Astrocyte (in vitro differentiated cells and primary cell): ENCODE results near the gene BEND5. TPM values are rescaled to one million over a fixed set of nuclear protein-coding genes. Genes with fewer than 3 reads are reported as not detected.

Source experiments
- DNase-seq: peaks from one replicate; pipeline ENCODE4 v3.0.0-alpha.2; 2010; ENCODE audit warnings: low read depth
- FAIRE-seq: peaks from 2 replicates; lab custom pipeline; 2011; peaks lifted over from hg19 to GRCh38; lab: Jason Lieb, UNC
- H2AFZ ChIP-seq: 2 replicates; pipeline ENCODE4 v1.6.0; 2012; ENCODE audit warnings: low read depth, low read length, inconsistent platforms
- H3K27ac ChIP-seq: 2 replicates; pipeline ENCODE4 v1.5.1; 2011; ENCODE audit warnings: low read depth, low read length, inconsistent platforms
- H3K27me3 ChIP-seq: 2 replicates; pipeline ENCODE4 v1.6.0; 2011; ENCODE audit warnings: low read length, inconsistent platforms; ENCODE audit not compliant: insufficient read depth
- H3K36me3 ChIP-seq: 2 replicates; pipeline ENCODE4 v1.5.1; 2011; ENCODE audit warnings: low read length, inconsistent platforms; ENCODE audit not compliant: insufficient read depth
- H3K4me1 ChIP-seq: 2 replicates; pipeline ENCODE4 v1.5.1; 2011; ENCODE audit warnings: low read length, inconsistent platforms; ENCODE audit not compliant: insufficient read depth
- H3K4me2 ChIP-seq: 2 replicates; pipeline ENCODE4 v1.6.0; 2012; ENCODE audit warnings: low read length, inconsistent platforms
- H3K4me3 ChIP-seq: 2 replicates; pipeline ENCODE4 v1.5.1; 2011; ENCODE audit warnings: low read depth, mild to moderate bottlenecking, low read length, inconsistent platforms; ENCODE audit not compliant: insufficient read depth
- H3K79me2 ChIP-seq: 2 replicates; pipeline ENCODE4 v1.6.0; 2012; ENCODE audit warnings: mild to moderate bottlenecking, low read length, inconsistent platforms; ENCODE audit not compliant: insufficient read depth
- H3K9ac ChIP-seq: 2 replicates; pipeline ENCODE4 v1.6.0; 2012; ENCODE audit warnings: mild to moderate bottlenecking, low read length, inconsistent platforms
- H3K9me3 ChIP-seq: 2 replicates; pipeline ENCODE4 v1.5.1; 2012; ENCODE audit warnings: low read depth, mild to moderate bottlenecking, low read length, inconsistent platforms; ENCODE audit not compliant: insufficient read depth
- H4K20me1 ChIP-seq: 2 replicates; pipeline ENCODE4 v1.6.0; 2012; ENCODE audit warnings: low read length, inconsistent platforms; ENCODE audit not compliant: insufficient read depth
- H3K27ac Mint-ChIP-seq: one replicate; pipeline ENCODE4 v1.8.0; 2021; ENCODE audit warnings: mild to moderate bottlenecking, mixed read lengths; ENCODE audit not compliant: unreplicated experiment
- H3K27me3 Mint-ChIP-seq: one replicate; pipeline ENCODE4 v1.8.0; 2021; ENCODE audit warnings: low read depth, mixed read lengths; ENCODE audit not compliant: unreplicated experiment
- H3K36me3 Mint-ChIP-seq: one replicate; pipeline ENCODE4 v1.8.0; 2021; ENCODE audit warnings: low read depth, mixed read lengths; ENCODE audit not compliant: unreplicated experiment
- H3K4me1 Mint-ChIP-seq: one replicate; pipeline ENCODE4 v1.8.0; 2021; ENCODE audit warnings: low read depth, mixed read lengths; ENCODE audit not compliant: unreplicated experiment
- H3K4me3 Mint-ChIP-seq: one replicate; pipeline ENCODE4 v1.8.0; 2021; ENCODE audit warnings: mild to moderate bottlenecking, moderate library complexity, mixed read lengths; ENCODE audit not compliant: unreplicated experiment
- H3K9me3 Mint-ChIP-seq: one replicate; pipeline ENCODE4 v1.8.0; 2021; ENCODE audit warnings: mild to moderate bottlenecking, mixed read lengths; ENCODE audit not compliant: unreplicated experiment
- CTCF ChIP-seq: IDR thresholded peaks from 2 replicates; pipeline ENCODE4 v1.5.1; 2011; ENCODE audit warnings: low read depth, mild to moderate bottlenecking, inconsistent platforms, low read length, moderate library complexity; ENCODE audit not compliant: insufficient read depth
- EZH2 ChIP-seq: IDR thresholded peaks from 2 replicates; pipeline ENCODE4 v1.6.1; 2012; ENCODE audit warnings: mild to moderate bottlenecking, low read length, inconsistent platforms; ENCODE audit not compliant: insufficient read depth
- total RNA-seq: library from RNA; stranded (reverse); gene quantifications from 2 replicates; pipeline ENCODE4 v1.2.1, GENCODE V29; 2021

BEND5 gene
- total RNA-seq, 1 donor from 2014 or later = 1.4 TPM

GRCh38 chr1:48726139-48726538, 50.6 kb downstream of the BEND5 start:
- Histone ChIP-seq H3K4me2 (no peak overlapping the region), H3K27me3 (no peaks in the 10 kb centered on the region), H3K27ac (no peak overlapping the region), H3K79me2 (no peaks in the 10 kb centered on the region), H3K4me3 (no peak overlapping the region), H3K4me1 (no peaks in the 10 kb centered on the region), H4K20me1 (no peaks in the 10 kb centered on the region), H3K9ac (no peak overlapping the region), H2AFZ (no peak overlapping the region), H3K9me3 (no peaks in the 10 kb centered on the region), H3K36me3 (no peaks in the 10 kb centered on the region)
- H3K27ac Mint-ChIP-seq = no peak overlapping the region
- no peak overlapping the region for H3K4me3 Mint-ChIP-seq
- no peaks in the 10 kb centered on the region for H3K4me1 Mint-ChIP-seq
- TF ChIP-seq EZH2 (no peak), CTCF (no peak)
- DNase-seq = no peak
- H3K36me3 Mint-ChIP-seq = no peaks in the 10 kb centered on the region
- peaks cover 2% of the 10 kb centered on the region for H3K27me3 Mint-ChIP-seq
- no peaks in the 10 kb centered on the region for H3K9me3 Mint-ChIP-seq
- no peak for FAIRE-seq

DNA sequence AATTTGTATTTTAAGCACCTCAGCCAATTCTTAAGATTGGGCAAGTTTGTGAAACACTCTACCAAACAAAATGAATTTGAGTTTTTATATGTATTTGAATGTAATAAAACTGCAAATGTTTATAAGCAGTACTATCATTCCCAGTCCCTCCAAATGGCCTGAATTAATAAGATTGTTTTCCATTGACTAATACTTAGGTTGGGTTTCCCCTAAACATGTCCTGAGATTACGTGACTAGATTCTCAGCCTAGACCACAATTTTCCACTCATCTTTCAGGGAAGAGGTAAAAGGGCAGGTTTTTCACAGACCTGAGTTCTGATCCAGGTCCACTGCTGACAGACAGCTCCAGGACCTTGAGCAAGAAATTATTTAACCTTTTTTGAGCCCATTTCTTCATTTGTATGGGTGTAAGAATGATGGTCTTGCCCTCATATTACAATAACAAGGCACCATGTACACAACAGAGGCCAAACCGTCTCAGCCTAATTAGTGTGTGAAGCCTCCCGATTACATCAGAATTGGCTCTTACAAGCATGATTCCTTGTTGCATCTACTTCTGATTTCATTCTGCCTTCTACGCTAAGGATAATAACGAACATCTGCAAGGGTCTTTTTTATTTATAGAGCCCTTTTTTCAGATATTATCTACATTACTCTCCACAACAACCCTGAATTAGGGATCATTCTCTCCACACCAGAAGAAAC, 51.2 kb downstream of the BEND5 start:
- no peak for TF ChIP-seq EZH2
- no peak for TF ChIP-seq CTCF
- Histone ChIP-seq H3K9me3 (no peaks in the 10 kb centered on the region), H3K36me3 (no peaks in the 10 kb centered on the region), H3K27ac (no peak overlapping the region), H2AFZ (no peak overlapping the region), H3K4me2 (no peak overlapping the region), H3K79me2 (no peaks in the 10 kb centered on the region), H4K20me1 (no peaks in the 10 kb centered on the region), H3K27me3 (no peaks in the 10 kb centered on the region), H3K4me3 (no peak overlapping the region), H3K4me1 (no peaks in the 10 kb centered on the region), H3K9ac (no peak overlapping the region)
- Mint-ChIP-seq H3K4me1 (no peaks in the 10 kb centered on the region), H3K9me3 (no peaks in the 10 kb centered on the region), H3K4me3 (no peak overlapping the region), H3K27me3 (peaks cover 2% of the 10 kb centered on the region), H3K36me3 (no peaks in the 10 kb centered on the region), H3K27ac (no peak overlapping the region)
- FAIRE-seq = no peak
- peak; percentile 28 for DNase-seq

DNA sequence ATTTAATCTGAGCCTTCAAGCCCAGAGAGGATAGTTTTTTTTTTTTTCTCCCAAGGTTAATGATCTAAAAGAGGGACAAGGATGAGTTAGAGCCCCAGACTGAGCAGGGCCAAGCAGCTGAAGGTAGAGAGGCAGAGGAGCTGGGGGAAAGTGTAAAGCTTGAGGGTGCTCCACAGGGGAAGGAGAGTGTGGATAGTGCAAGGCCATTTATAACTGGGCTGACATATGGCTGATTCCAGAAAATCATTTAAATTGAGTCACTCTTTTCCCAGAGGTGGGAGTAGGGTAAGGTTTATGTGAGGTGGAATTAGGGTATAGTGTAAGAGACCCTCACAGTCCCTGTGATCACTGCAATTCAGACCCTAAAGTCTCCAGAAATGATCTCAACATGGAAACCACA, 55.8 kb downstream of the BEND5 start:
- no peaks in the 10 kb centered on the region for H3K79me2 ChIP-seq
- Mint-ChIP-seq H3K27ac (no peak overlapping the region), H3K4me3 (no peak overlapping the region), H3K4me1 (no peaks in the 10 kb centered on the region), H3K27me3 (peaks cover 4% of the 10 kb centered on the region), H3K36me3 (no peaks in the 10 kb centered on the region), H3K9me3 (no peaks in the 10 kb centered on the region)
- no peak overlapping the region for H3K9ac ChIP-seq
- no peak overlapping the region for H3K27ac ChIP-seq
- no peaks in the 10 kb centered on the region for H3K4me1 ChIP-seq
- H2AFZ ChIP-seq = no peak overlapping the region
- H3K9me3 ChIP-seq = no peaks in the 10 kb centered on the region
- H3K36me3 ChIP-seq = no peaks in the 10 kb centered on the region
- no peaks in the 10 kb centered on the region for H4K20me1 ChIP-seq
- FAIRE-seq = no peak
- no peak for DNase-seq
- H3K4me3 ChIP-seq = no peak overlapping the region
- no peaks in the 10 kb centered on the region for H3K27me3 ChIP-seq
- no peak for TF ChIP-seq EZH2
- TF ChIP-seq CTCF = no peak
- no peak overlapping the region for H3K4me2 ChIP-seq
